Measurements from ENCODE around the gene NMRAL1. TPM values are rescaled to one million over a fixed set of nuclear protein-coding genes. Genes with fewer than 3 reads are reported as not detected.
A peak's percentile ranks its signal among the peaks of the same experiment; 100 is the strongest.

The NMRAL1 gene
- polyA plus RNA-seq, 1 of the 3 experiments (the other 2 are of a cell fraction): 99.9 TPM

DNA sequence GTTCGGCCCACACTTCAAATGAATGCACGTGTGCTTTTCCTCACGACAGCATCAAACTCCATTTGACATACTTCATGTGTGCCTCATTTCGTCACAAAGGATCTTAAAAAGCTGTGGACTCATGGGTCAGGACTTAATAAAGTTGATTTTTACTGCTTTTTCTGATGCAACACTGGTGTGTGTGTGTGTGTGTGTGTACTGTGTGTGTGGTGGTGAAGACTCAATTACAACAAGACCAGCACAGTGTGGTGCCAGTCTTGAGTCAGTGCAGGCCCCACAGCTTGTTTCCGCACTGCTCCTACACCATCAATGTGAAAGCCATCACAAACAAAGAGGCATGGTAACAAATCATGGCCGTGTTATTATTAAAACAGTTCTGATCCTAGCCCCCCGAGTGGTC lies 46.5 kb upstream of the NMRAL1 start (continued):
- TF ChIP-seq, protein P1, sequence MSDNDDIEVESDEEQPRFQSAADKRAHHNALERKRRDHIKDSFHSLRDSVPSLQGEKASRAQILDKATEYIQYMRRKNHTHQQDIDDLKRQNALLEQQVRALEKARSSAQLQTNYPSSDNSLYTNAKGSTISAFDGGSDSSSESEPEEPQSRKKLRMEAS (IDR thresholded peaks at IDR 0.05; ENCODE audit: low read depth): no peak
- TF ChIP-seq RAD21 (IDR thresholded peaks at IDR 0.05; ENCODE audit: low read length): no peak
- TF ChIP-seq YY1 (IDR thresholded peaks at IDR 0.05; ENCODE audit: low read depth): no peak

DNA sequence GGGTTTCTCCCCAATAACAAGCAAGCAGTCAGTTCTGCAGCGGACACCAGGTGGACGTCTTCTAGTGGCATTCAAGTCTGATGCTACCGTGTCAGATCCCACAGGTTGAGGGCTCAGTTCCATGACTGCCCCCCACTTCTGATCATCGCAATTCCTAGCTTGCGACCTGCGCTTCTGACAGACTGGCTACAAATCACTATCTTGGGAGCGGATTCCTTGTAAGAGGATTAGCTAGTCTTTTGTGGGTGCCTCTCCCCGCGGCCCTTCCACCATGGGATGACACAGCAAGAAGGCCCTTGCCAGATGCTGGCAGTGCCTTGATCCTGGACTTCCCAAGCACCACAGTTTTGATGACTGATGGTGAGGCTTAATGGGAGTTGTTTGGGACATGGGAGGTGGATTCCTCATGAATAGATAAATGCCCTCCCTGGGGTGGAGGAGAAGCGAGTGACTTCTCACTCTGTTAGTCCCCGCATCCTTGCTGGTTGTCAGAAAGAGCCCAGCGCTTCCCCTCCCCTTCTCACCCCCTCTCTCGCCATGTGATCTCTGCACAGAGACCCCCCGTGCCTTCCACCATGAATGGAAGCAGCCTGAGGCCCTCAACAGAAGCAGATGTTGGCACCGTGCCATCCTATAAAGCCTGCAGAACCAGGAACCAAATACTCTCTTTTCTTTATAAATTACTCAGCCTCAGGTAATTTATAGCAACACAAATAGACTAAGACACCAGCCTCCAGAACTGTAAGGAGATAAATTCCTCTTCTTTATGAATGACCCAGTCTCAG lies 45.0 kb upstream of the NMRAL1 start:
- peaks cover 10% of the 10 kb centered on the region; the same call in 1 of the 2 replicates for H4K20me1 ChIP-seq (ENCODE audit: insufficient read depth)

GRCh38 chr16:4517812-4518680 lies 43.6 kb upstream of the NMRAL1 start:
- peaks cover 4% of the 10 kb centered on the region for H3F3A ChIP-seq (replicated peaks; ENCODE audit: insufficient read depth)
- H3K9ac ChIP-seq: no peak overlapping the region
- peaks cover 10% of the 10 kb centered on the region; the same call in 1 of the 2 replicates for H4K20me1 ChIP-seq (ENCODE audit: insufficient read depth)
- no peak overlapping the region for H2AFZ ChIP-seq (ENCODE audit: low read depth)
- POLR2A ChIA-PET: interaction anchor here (1.1 kb wide), 1 partner anchor 78 kb away, joined by 3 read pairs; no protein-coding TSS in a partner anchor
- peaks cover 5 to 6% of the 10 kb centered on the region in 2 experiments for H3K36me3 ChIP-seq (replicated peaks in 1 of 2; ENCODE audit: control insufficient read depth in 1 of 2, insufficient read depth in 2 of 2, low read length in 1 of 2)
- no peak overlapping the region; a peak in 1 of 4 replicates for H3K4me3 ChIP-seq (ENCODE audit: low read depth in 2 of 2, low read length in 1 of 2)
- no peaks in the 10 kb centered on the region for H3K9me2 ChIP-seq
- CTCF ChIA-PET: interaction anchor here (0.7 to 4.7 kb wide), 18 partner anchors 9 to 284 kb away, joined by 3 to 37 read pairs (median 5); partner anchors contain the start of gene ROGDI
- peak; percentile 77 for DNase-seq
- H3K9me3 ChIP-seq: no peaks in the 10 kb centered on the region
- peaks cover 0 to 14% of the 10 kb centered on the region in 2 experiments; a peak in 1 of 4 replicates for H3K4me1 ChIP-seq (ENCODE audit: control insufficient read depth in 1 of 2, insufficient read depth in 2 of 2, low read depth in 1 of 2, low read length in 1 of 2)
- 87% methylated on average over 8 of the region's 12 CpGs for WGBS (ENCODE audit: low lambda C conversion rate)
- peaks cover 9% of the 10 kb centered on the region; the same call in 1 of the 2 replicates for H3K79me2 ChIP-seq (ENCODE audit: insufficient read depth)
- H3K4me2 ChIP-seq: no peak overlapping the region
- no peaks in the 10 kb centered on the region for H3K27me3 ChIP-seq (ENCODE audit: insufficient read depth)
- no peak overlapping the region for H3K27ac ChIP-seq (ENCODE audit: low read depth in 2 of 2, low read length in 1 of 2)
- TF ChIP-seq RFX5 (IDR thresholded peaks at IDR 0.05; ENCODE audit: low read length) (no peak), USF2 (IDR thresholded peaks at IDR 0.05; ENCODE audit: borderline replicate concordance, low read depth, low read length) (no peak), SMC3 (IDR thresholded peaks at IDR 0.05; ENCODE audit: low read depth, low read length) (peak; percentile 46), RAD21 (IDR thresholded peaks at IDR 0.05; ENCODE audit: low read length) (peak; percentile 77), FOXM1 (IDR thresholded peaks at IDR 0.05; ENCODE audit: low read depth) (no peak), POLR2AphosphoS5 (IDR thresholded peaks at IDR 0.05; ENCODE audit: low read depth, low read length) (no peak), MEF2A (IDR thresholded peaks at IDR 0.05; ENCODE audit: borderline replicate concordance, low read depth) (no peak), NFIC (IDR thresholded peaks at IDR 0.05; ENCODE audit: borderline replicate concordance) (no peak), RXRA (IDR thresholded peaks at IDR 0.05; ENCODE audit: borderline replicate concordance, low read depth) (no peak), CTCF (IDR thresholded peaks at IDR 0.05) (peak; percentile 56), GABPA (IDR thresholded peaks at IDR 0.05; ENCODE audit: low read depth) (no peak)
- TF ChIP-seq, protein P2, sequence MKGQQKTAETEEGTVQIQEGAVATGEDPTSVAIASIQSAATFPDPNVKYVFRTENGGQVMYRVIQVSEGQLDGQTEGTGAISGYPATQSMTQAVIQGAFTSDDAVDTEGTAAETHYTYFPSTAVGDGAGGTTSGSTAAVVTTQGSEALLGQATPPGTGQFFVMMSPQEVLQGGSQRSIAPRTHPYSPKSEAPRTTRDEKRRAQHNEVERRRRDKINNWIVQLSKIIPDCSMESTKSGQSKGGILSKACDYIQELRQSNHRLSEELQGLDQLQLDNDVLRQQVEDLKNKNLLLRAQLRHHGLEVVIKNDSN (IDR thresholded peaks at IDR 0.05; ENCODE audit: borderline replicate concordance, low read depth): no peak
- TF ChIP-seq, protein P3, sequence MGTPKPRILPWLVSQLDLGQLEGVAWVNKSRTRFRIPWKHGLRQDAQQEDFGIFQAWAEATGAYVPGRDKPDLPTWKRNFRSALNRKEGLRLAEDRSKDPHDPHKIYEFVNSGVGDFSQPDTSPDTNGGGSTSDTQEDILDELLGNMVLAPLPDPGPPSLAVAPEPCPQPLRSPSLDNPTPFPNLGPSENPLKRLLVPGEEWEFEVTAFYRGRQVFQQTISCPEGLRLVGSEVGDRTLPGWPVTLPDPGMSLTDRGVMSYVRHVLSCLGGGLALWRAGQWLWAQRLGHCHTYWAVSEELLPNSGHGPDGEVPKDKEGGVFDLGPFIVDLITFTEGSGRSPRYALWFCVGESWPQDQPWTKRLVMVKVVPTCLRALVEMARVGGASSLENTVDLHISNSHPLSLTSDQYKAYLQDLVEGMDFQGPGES (IDR thresholded peaks at IDR 0.05; ENCODE audit: low read depth, low read length): no peak

More for the DNA sequence above, 45.0 kb upstream of the NMRAL1 start:
- POLR2A ChIA-PET: no interaction called here
- Histone ChIP-seq H3K4me3 (ENCODE audit: low read depth in 2 of 2, low read length in 1 of 2) (no peak overlapping the region), H3K27me3 (ENCODE audit: insufficient read depth) (no peaks in the 10 kb centered on the region), H3K4me1 (ENCODE audit: control insufficient read depth in 1 of 2, insufficient read depth in 2 of 2, low read depth in 1 of 2, low read length in 1 of 2) (peaks cover 0 to 20% of the 10 kb centered on the region in 2 experiments; a peak in 1 of 4 replicates), H3K79me2 (ENCODE audit: insufficient read depth) (peaks cover 14% of the 10 kb centered on the region; the same call in 1 of the 2 replicates), H3K9me2 (no peaks in the 10 kb centered on the region), H3F3A (replicated peaks; ENCODE audit: insufficient read depth) (peaks cover 4% of the 10 kb centered on the region), H3K9ac (no peak overlapping the region), H2AFZ (ENCODE audit: low read depth) (no peak overlapping the region), H3K36me3 (replicated peaks in 1 of 2; ENCODE audit: control insufficient read depth in 1 of 2, insufficient read depth in 2 of 2, low read length in 1 of 2) (peaks cover 0 to 5% of the 10 kb centered on the region in 2 experiments), H3K27ac (ENCODE audit: low read depth in 2 of 2, low read length in 1 of 2) (no peak overlapping the region), H3K4me2 (no peak overlapping the region), H3K9me3 (no peaks in the 10 kb centered on the region)
- CTCF ChIA-PET: interaction anchor here (0.8 to 3.4 kb wide), 7 partner anchors 20 to 429 kb away, joined by 3 to 30 read pairs (median 6); no protein-coding TSS in a partner anchor
- WGBS (ENCODE audit: low lambda C conversion rate): 85% methylated on average over 10 of the region's 15 CpGs
- DNase-seq: no peak
- TF ChIP-seq, protein P1 (IDR thresholded peaks at IDR 0.05; ENCODE audit: low read depth): no peak
- TF ChIP-seq NFIC (IDR thresholded peaks at IDR 0.05; ENCODE audit: borderline replicate concordance) (peak; percentile 14), RCOR1 (IDR thresholded peaks at IDR 0.05; ENCODE audit: low read length) (no peak)
